Mucosa of descending colon (tissue), 3 donors: Measurements from ENCODE around the gene HMOX1. TPM values are rescaled to one million over a fixed set of nuclear protein-coding genes. Genes with fewer than 3 reads are reported as not detected.

ENCODE experiments used
- ATAC-seq: fragments of 200-7000 bp; cut with Tn5 transposase; one replicate; pipeline ENCODE4 v1.9.1; 2020; ENCODE audit warnings: mild to moderate bottlenecking, moderate library complexity
- DNase-seq, 3 donors: peaks; one replicate each; pipeline ENCODE4 v3.0.0-alpha.2; 2020
- H3K36me3 ChIP-seq: fragments of 200-600 bp; one replicate; pipeline ENCODE4 v1.8.0; 2021; ENCODE audit warnings: low read depth, mild to moderate bottlenecking
- H3K4me1 ChIP-seq: fragments of 200-600 bp; one replicate; pipeline ENCODE4 v1.8.0; 2021; ENCODE audit warnings: low read depth, mild to moderate bottlenecking
- H3K4me3 ChIP-seq: fragments of 200-600 bp; one replicate; pipeline ENCODE4 v1.8.0; 2021; ENCODE audit warnings: mild to moderate bottlenecking
- H3K9me3 ChIP-seq: fragments of 200-600 bp; one replicate; pipeline ENCODE4 v1.8.0; 2021; ENCODE audit warnings: mild to moderate bottlenecking
- CTCF ChIP-seq: fragments of 200-600 bp; IDR thresholded peaks from one replicate; pipeline ENCODE4 v1.8.0; 2022; ENCODE audit warnings: antibody characterized with exemption, mild to moderate bottlenecking
- intact Hi-C, 2 donors: fragments of 100-400 bp; cut with DNase I in 1 of 2; cut with micrococcal nuclease in 1 of 2; formaldehyde crosslinking; loops; one replicate each; pipeline versions ENCODE4 v1.11.0 to v1.11.1; 2022; cut with DNase I, micrococcal nuclease
- total RNA-seq, 3 donors: library from RNA; stranded (reverse); fragmentation: NEBNext Ultra II Directional in 2 of 3; extraction: Animal tissue kit (Norgen Biotek cat#: 25700) in 2 of 3; gene quantifications; one replicate each; pipeline versions ENCODE4 v1.2.1 to v1.2.4, GENCODE V29; 2021 to 2023
- donor health status: DM: no; HTN: no; CAD: no; lungs with moderate emphysema.
- donor health status: DM: no; HTN: no; CAD: no.
- donor health status: DM: no; HTN: yes; CAD: no.

HMOX1 gene
- total RNA-seq, 3 donors from 2014 or later = 33.8 to 71.4 (median 55.5) TPM

DNA sequence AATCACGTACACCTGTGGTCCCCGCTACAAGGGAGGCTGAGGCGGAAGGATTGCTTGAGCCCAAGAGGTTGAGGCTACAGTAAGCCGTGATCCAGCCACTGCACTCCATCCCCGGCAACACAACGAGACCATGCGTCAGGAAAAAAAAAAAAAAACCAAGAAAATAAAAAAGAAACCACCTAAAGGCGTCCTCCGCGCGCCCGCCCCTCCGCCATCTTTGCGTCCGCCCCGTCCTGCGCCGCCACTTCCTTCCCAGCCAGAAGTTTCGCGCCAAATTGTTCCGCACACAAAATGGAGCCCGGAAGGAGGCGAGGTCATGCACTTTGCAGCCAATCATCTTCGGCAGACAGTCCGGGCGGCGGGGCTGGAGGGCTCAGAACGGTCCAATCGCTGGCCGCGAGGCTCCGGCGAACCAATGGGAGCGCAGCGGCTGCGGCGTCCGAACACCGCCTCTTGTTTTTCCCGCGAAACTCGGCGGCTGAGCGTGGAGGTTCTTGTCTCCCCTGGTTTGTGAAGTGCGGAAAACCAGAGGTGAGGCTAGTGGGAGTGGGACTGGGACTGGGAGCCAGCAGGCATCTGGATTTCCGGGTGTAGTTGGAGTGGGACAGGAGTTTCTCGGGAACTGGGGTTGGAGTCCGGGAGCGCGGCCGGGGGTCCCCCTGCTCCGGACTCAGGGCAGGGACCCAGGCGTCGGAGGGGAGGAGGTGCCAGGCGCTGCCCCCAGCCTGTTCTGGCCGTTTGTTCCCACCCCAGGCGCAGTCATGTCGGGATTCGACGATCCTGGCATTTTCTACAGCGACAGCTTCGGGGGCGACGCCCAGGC, 19.0 kb downstream of the HMOX1 start, which contains the start of gene MCM5:
Gene MCM5 (plus strand): TSS at position 463 of the 823 bp plus-strand sequence. CDS start 299 bp downstream, at position 762.
- Histone ChIP-seq H3K4me3 (peak within 1 kb of the TSS; percentile 74), H3K36me3 (peaks cover 4% of the 10 kb centered on the region), H3K4me1 (peaks cover 12% of the 10 kb centered on the region), H3K9me3 (no peaks in the 10 kb centered on the region)
- intact Hi-C loops = no loop called here
- ATAC-seq (peak; percentile 99), DNase-seq (peak; percentile 97 to 98 (median 98))
- TF ChIP-seq CTCF = no peak

DNA sequence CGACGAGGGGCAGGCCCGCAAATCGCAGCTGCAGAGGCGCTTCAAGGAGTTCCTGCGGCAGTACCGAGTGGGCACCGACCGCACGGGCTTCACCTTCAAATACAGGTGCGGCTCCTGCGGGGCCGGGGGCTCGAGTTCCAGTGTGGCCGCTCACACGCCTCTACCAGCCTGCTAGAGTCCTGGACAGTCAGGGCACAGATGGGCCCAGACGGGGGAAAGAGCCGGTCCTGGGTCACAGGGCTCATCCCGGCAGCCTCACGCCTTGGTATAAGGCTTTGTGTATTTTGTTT, 19.6 kb downstream of the HMOX1 start:
- ATAC-seq (peak; percentile 19), DNase-seq (no peak)
- Histone ChIP-seq H3K36me3 (peaks cover 4% of the 10 kb centered on the region), H3K4me3 (peak overlapping the region; percentile 74), H3K9me3 (no peaks in the 10 kb centered on the region), H3K4me1 (peaks cover 12% of the 10 kb centered on the region)
- TF ChIP-seq CTCF = no peak
- intact Hi-C loops = no loop called here

DNA sequence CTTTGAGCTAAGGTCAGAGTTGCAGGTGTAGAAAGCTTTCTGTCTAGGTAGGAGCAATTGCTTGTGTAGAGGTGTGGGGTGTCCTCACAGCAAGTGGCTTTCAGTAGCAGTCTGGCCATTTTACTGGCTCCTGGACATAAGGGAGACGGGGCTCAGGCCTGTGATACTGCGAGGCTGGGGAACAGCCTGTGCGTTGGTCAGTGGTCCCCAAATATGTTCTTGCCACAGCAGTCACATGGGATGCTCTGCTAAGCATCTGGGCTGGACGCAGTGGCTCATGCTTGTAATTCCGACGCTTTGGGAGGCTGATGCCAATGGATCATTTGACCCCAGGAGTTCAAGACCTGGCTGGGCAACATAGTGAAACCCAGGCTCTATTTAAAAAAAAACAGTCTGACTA, 21.0 kb downstream of the HMOX1 start:
- intact Hi-C loops = no loop called here
- ATAC-seq = no peak
- TF ChIP-seq CTCF = no peak
- no peak for DNase-seq
- peaks cover 12% of the 10 kb centered on the region for H3K4me1 ChIP-seq
- no peaks in the 10 kb centered on the region for H3K9me3 ChIP-seq
- peaks cover 4% of the 10 kb centered on the region for H3K36me3 ChIP-seq
- no peak overlapping the region for H3K4me3 ChIP-seq

DNA sequence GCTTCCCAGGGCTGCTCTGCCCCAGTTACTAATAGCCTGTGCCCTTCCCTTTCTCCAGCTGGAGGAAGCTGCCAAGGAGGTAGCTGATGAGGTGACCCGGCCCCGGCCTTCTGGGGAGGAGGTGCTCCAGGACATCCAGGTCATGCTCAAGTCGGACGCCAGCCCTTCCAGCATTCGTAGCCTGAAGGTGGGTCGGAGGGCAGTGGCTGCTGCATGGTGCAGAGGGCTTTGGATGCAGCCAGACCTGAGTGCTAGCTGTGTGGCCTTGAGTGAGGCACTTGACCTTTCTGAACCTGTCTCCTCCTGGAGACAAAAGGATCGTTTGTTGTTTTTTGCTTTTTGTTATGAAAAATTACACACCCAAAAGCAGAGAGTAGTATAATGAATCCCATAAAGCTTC, 22.5 kb downstream of the HMOX1 start:
- intact Hi-C loops = no loop called here
- no peak for TF ChIP-seq CTCF
- Histone ChIP-seq H3K9me3 (no peaks in the 10 kb centered on the region), H3K4me1 (peaks cover 9% of the 10 kb centered on the region), H3K36me3 (peaks cover 4% of the 10 kb centered on the region), H3K4me3 (no peak overlapping the region)
- ATAC-seq (no peak), DNase-seq (peak in 1 of 3 donors; percentile 40)

DNA sequence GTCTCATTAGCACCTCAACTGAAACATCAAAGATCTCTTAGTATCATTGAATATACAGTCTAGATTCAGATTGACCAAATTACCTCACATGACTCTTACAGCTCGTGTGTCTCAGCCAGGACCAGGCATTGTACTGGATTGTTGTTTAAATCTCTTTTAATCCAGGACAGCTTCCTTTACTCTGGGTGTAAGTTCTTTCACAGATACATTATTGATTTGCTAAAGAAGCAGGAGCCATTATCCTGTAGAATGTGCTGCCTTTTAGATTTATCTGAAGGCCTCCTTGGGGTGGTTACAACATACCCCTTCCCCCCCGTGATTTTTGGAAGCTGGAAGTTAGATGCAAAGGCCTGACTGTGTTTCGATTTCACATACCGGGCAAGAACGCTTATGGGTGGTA, 23.3 kb downstream of the HMOX1 start:
- no peak overlapping the region for H3K4me3 ChIP-seq
- H3K36me3 ChIP-seq = peaks cover 4% of the 10 kb centered on the region
- no peaks in the 10 kb centered on the region for H3K9me3 ChIP-seq
- H3K4me1 ChIP-seq = peaks cover 9% of the 10 kb centered on the region
- DNase-seq (no peak), ATAC-seq (no peak)
- intact Hi-C loops = no loop called here
- TF ChIP-seq CTCF = no peak
